ENCODE results near the gene MLXIP. TPM values are rescaled to one million over a fixed set of nuclear protein-coding genes. Genes with fewer than 3 reads are reported as not detected.
A peak's percentile ranks its signal among the peaks of the same experiment; 100 is the strongest.

Gene MLXIP
- total and polyA plus RNA-seq, 2 of the 4 experiments (the other 2 are of a cell fraction) = 2.7 to 10.8 TPM

DNA sequence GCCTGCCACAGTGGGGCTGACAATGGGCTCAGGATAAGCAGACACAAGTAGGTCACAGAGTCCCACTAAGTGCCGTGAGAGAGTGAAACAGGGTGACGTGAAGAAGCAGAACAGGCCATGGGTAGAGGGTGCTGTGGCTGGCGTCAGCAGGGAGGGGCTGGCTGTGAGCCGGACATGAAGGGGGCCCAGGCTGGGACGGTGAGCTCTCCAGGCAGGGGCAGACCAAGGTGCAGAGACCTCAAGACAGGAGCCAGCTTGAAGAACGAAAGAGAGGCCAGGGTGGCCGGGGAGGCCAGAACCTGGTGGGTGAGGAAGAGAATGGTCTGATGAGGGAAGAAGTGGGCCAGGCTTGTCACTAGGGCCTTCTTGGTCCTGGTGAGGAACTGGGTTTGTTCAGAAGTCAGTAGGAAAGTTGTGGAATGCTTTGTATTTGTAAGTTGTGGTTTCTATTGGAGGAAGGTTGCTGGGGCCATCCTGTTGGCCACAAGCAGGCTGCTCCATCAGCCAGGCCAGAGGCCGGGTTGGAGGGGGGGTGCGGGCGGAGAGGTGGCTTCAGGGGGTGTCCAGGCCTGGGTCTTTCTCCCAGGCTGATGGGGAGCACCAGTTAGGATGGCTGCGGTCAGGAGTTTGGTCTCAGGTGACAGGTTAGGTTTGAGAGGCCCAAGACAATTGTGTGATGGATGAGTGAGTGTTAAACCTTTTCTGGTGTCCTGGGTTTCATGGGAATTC, 21.4 kb upstream of the MLXIP start:
- Histone ChIP-seq H3K9me1 (ENCODE audit: insufficient read depth, low read length) (no peaks in the 10 kb centered on the region), H3K4me1 (ENCODE audit: control insufficient read depth, insufficient read depth, low read length) (peaks cover 6% of the 10 kb centered on the region; the same call in 1 of the 2 replicates), H3K14ac (replicated peaks; ENCODE audit: low read depth, low read length) (no peak overlapping the region), H2BK15ac (ENCODE audit: low read depth, low read length) (no peak overlapping the region; the same call in 2 of the 3 replicates), H2BK20ac (ENCODE audit: low read depth, low read length) (no peak overlapping the region), H3K4ac (ENCODE audit: low read depth, low read length) (no peak overlapping the region), H3K4me2 (ENCODE audit: low read depth, low read length) (no peak overlapping the region), H2BK120ac (ENCODE audit: low read depth, low read length) (no peak overlapping the region), H3K36me3 (ENCODE audit: control insufficient read depth, insufficient read depth, low read length) (peaks cover 9% of the 10 kb centered on the region; the same call in 1 of the 2 replicates), H3K18ac (ENCODE audit: low read depth, low read length) (no peak overlapping the region), H3K9ac (ENCODE audit: low read depth, low read length) (no peak overlapping the region), H2AFZ (replicated peaks; ENCODE audit: low read length, poor library complexity) (no peak overlapping the region), H4K8ac (ENCODE audit: low read depth in 2 of 2, low read length in 2 of 2) (no peak overlapping the region), H3K9me3 (ENCODE audit: control insufficient read depth, insufficient read depth, low read length) (no peaks in the 10 kb centered on the region), H2BK5ac (ENCODE audit: low read depth, low read length, poor library complexity, severe bottlenecking) (no peak overlapping the region), H3K79me1 (ENCODE audit: low read depth in 1 of 2, low read length in 2 of 2) (0 out of 4 replicates have a peak, but pooled peaks cover 0 to 3% of the 10 kb centered on the region in 2 experiments), H3K56ac (ENCODE audit: extremely low read depth, insufficient read depth, low read length) (no peak overlapping the region), H2AK5ac (ENCODE audit: low read depth, low read length) (0 out of 2 replicates have a peak overlapping the region, but pooled peaks have one; percentile 24), H3K27ac (ENCODE audit: insufficient read depth, low read length) (no peak overlapping the region), H3K4me3 (ENCODE audit: insufficient read depth, low read depth, low read length) (no peak overlapping the region), H4K20me1 (ENCODE audit: insufficient read depth, low read length) (no peaks in the 10 kb centered on the region), H3K27me3 (ENCODE audit: control insufficient read depth, insufficient read depth, low read length) (no peaks in the 10 kb centered on the region), H4K91ac (ENCODE audit: insufficient read depth, low read depth, low read length) (no peak overlapping the region; the same call in 1 of the 2 replicates), H2AK9ac (replicated peaks; ENCODE audit: low read depth, low read length, poor library complexity) (no peak overlapping the region), H4K5ac (ENCODE audit: low read depth, low read length) (no peak overlapping the region), H3K23ac (ENCODE audit: low read depth, low read length) (no peak overlapping the region)
- CTCF ChIA-PET = no interaction called here
- dilution Hi-C loops (cut with HindIII; ENCODE audit: low sequenced_read_pairs, unreplicated experiment) = no loop called here
- no peak for TF ChIP-seq MXI1 (IDR thresholded peaks at IDR 0.05; ENCODE audit: borderline replicate concordance, low read depth, low read length)
- in situ Hi-C loops (cut with MboI; ENCODE audit: low sequenced_read_pairs) = loop anchor here (5.0 kb wide), 2 partner anchors 60 to 135 kb away; no protein-coding TSS in a partner anchor
- no TSS peak for BruUV-seq (replicated peaks)
- WGBS, 2 experiments (ENCODE audit: extremely low coverage in 2 of 2, insufficient read length in 1 of 2) = 96% methylated on average over 5 of the region's 11 CpGs; no CpG with 5 or more reads in 1 of the 2 experiments
- DNase-seq (no peak), ATAC-seq (ENCODE audit: low read depth) (peak; percentile 33; the same call in 1 of the 2 replicates)
- intact Hi-C loops (cut with micrococcal nuclease) = no loop called here
- POLR2A ChIA-PET (ENCODE audit: unreplicated experiment) = no interaction called here

Data from IMR-90 (cell line).